Stimulated activated memory B cell treated with anti-CD40 and anti-IgM and Interleukin-4, amounts not matched to agents 10 μg/mL and 1 μg/mL and 100 μg/mL, for 72 hours (primary cell): ENCODE results near the gene TRABD2B.

Experiments
- ATAC-seq: fragments of 150-1000 bp; cut with Tn5 transposase; 2 replicates; pipeline ENCODE4 v1.10.0; 2021
- H3K27ac Mint-ChIP-seq: one replicate; pipeline ENCODE4 v1.8.0; 2022; ENCODE audit warnings: mild to moderate bottlenecking, mixed read lengths
- H3K27me3 Mint-ChIP-seq: one replicate; pipeline ENCODE4 v1.8.0; 2022; ENCODE audit warnings: mixed read lengths
- H3K36me3 Mint-ChIP-seq: one replicate; pipeline ENCODE4 v1.8.0; 2022; ENCODE audit warnings: mixed read lengths
- H3K4me1 Mint-ChIP-seq: one replicate; pipeline ENCODE4 v1.8.0; 2022; ENCODE audit warnings: mixed read lengths
- H3K4me3 Mint-ChIP-seq: one replicate; pipeline ENCODE4 v1.8.0; 2022; ENCODE audit warnings: mild to moderate bottlenecking, moderate library complexity, mixed read lengths
- H3K9me3 Mint-ChIP-seq: one replicate; pipeline ENCODE4 v1.8.0; 2022; ENCODE audit warnings: mixed read lengths

TRABD2B gene

GRCh38 chr1:47997289-47998200 is at the start of gene TRABD2B:
TSS of gene TRABD2B (minus strand) at chr1:47997385.
- Mint-ChIP-seq H3K36me3 (no peaks in the 10 kb centered on the region), H3K27ac (no peak within 1 kb of the TSS), H3K27me3 (peaks cover 56% of the 10 kb centered on the region), H3K4me3 (peak within 1 kb of the TSS; percentile 61), H3K4me1 (peaks cover 8% of the 10 kb centered on the region), H3K9me3 (no peaks in the 10 kb centered on the region)
- ATAC-seq, result peak; percentile 62

- no peaks in the 10 kb centered on the region for H3K9me3 Mint-ChIP-seq
- no peaks in the 10 kb centered on the region for H3K36me3 Mint-ChIP-seq
- H3K27ac Mint-ChIP-seq, result no peak overlapping the region
- ATAC-seq, result no peak
- H3K4me3 Mint-ChIP-seq, result no peak overlapping the region
- H3K4me1 Mint-ChIP-seq, result peaks cover 7% of the 10 kb centered on the region
- peaks cover 46% of the 10 kb centered on the region for H3K27me3 Mint-ChIP-seq
Observed at GRCh38 chr1:48044311-48044710, 47.1 kb upstream of the TRABD2B start.

- peaks cover 8% of the 10 kb centered on the region for H3K4me1 Mint-ChIP-seq
- H3K36me3 Mint-ChIP-seq, result no peaks in the 10 kb centered on the region
- H3K27me3 Mint-ChIP-seq, result peaks cover 46% of the 10 kb centered on the region
- no peaks in the 10 kb centered on the region for H3K9me3 Mint-ChIP-seq
- no peak for ATAC-seq
- no peak overlapping the region for H3K4me3 Mint-ChIP-seq
- H3K27ac Mint-ChIP-seq, result no peak overlapping the region
Observed at GRCh38 chr1:48043622-48044021, 46.4 kb upstream of the TRABD2B start.

- H3K27ac Mint-ChIP-seq, result no peak overlapping the region
- peaks cover 50% of the 10 kb centered on the region for H3K27me3 Mint-ChIP-seq
- H3K4me1 Mint-ChIP-seq, result peaks cover 8% of the 10 kb centered on the region
- H3K36me3 Mint-ChIP-seq, result no peaks in the 10 kb centered on the region
- no peak overlapping the region for H3K4me3 Mint-ChIP-seq
- H3K9me3 Mint-ChIP-seq, result no peaks in the 10 kb centered on the region
- no peak for ATAC-seq
Observed at GRCh38 chr1:48040154-48040553, 43.0 kb upstream of the TRABD2B start.

- Mint-ChIP-seq H3K9me3 (no peaks in the 10 kb centered on the region), H3K27ac (no peak overlapping the region), H3K4me1 (peaks cover 8% of the 10 kb centered on the region), H3K27me3 (peaks cover 50% of the 10 kb centered on the region), H3K36me3 (no peaks in the 10 kb centered on the region), H3K4me3 (no peak overlapping the region)
- ATAC-seq, result no peak
Observed at GRCh38 chr1:48039088-48040054, 42.2 kb upstream of the TRABD2B start.

GRCh38 chr1:48038270-48038767 is 41.1 kb upstream of the TRABD2B start:
- Mint-ChIP-seq H3K4me3 (no peak overlapping the region), H3K27ac (no peak overlapping the region), H3K27me3 (peaks cover 50% of the 10 kb centered on the region), H3K4me1 (peaks cover 8% of the 10 kb centered on the region), H3K36me3 (no peaks in the 10 kb centered on the region), H3K9me3 (no peaks in the 10 kb centered on the region)
- ATAC-seq, result no peak

GRCh38 chr1:48036710-48037355 is 39.6 kb upstream of the TRABD2B start:
- Mint-ChIP-seq H3K4me1 (peaks cover 8% of the 10 kb centered on the region), H3K36me3 (no peaks in the 10 kb centered on the region), H3K27me3 (peaks cover 46% of the 10 kb centered on the region), H3K27ac (no peak overlapping the region), H3K4me3 (no peak overlapping the region), H3K9me3 (no peaks in the 10 kb centered on the region)
- no peak for ATAC-seq

GRCh38 chr1:48035371-48036141 is 38.4 kb upstream of the TRABD2B start:
- H3K4me3 Mint-ChIP-seq, result no peak overlapping the region
- no peak for ATAC-seq
- no peak overlapping the region for H3K27ac Mint-ChIP-seq
- peaks cover 8% of the 10 kb centered on the region for H3K4me1 Mint-ChIP-seq
- no peaks in the 10 kb centered on the region for H3K36me3 Mint-ChIP-seq
- H3K9me3 Mint-ChIP-seq, result no peaks in the 10 kb centered on the region
- peaks cover 33% of the 10 kb centered on the region for H3K27me3 Mint-ChIP-seq

- no peak for ATAC-seq
- Mint-ChIP-seq H3K36me3 (no peaks in the 10 kb centered on the region), H3K27ac (no peak overlapping the region), H3K9me3 (no peaks in the 10 kb centered on the region), H3K4me1 (no peaks in the 10 kb centered on the region), H3K4me3 (no peak overlapping the region), H3K27me3 (peaks cover 20% of the 10 kb centered on the region)
Observed at GRCh38 chr1:48033495-48034045, 36.4 kb upstream of the TRABD2B start.

- H3K27ac Mint-ChIP-seq, result no peak overlapping the region
- no peak for ATAC-seq
- H3K9me3 Mint-ChIP-seq, result no peaks in the 10 kb centered on the region
- H3K4me3 Mint-ChIP-seq, result no peak overlapping the region
- H3K36me3 Mint-ChIP-seq, result no peaks in the 10 kb centered on the region
- H3K4me1 Mint-ChIP-seq, result no peaks in the 10 kb centered on the region
- peaks cover 10% of the 10 kb centered on the region for H3K27me3 Mint-ChIP-seq
Observed at GRCh38 chr1:48031676-48032075, 34.5 kb upstream of the TRABD2B start.

- peaks cover 4% of the 10 kb centered on the region for H3K27me3 Mint-ChIP-seq
- H3K36me3 Mint-ChIP-seq, result no peaks in the 10 kb centered on the region
- ATAC-seq, result no peak
- H3K4me1 Mint-ChIP-seq, result no peaks in the 10 kb centered on the region
- H3K27ac Mint-ChIP-seq, result no peak overlapping the region
- no peaks in the 10 kb centered on the region for H3K9me3 Mint-ChIP-seq
- no peak overlapping the region for H3K4me3 Mint-ChIP-seq
Observed at GRCh38 chr1:48030696-48031365, 33.6 kb upstream of the TRABD2B start.

GRCh38 chr1:48030211-48030610 is 33.0 kb upstream of the TRABD2B start:
- Mint-ChIP-seq H3K36me3 (no peaks in the 10 kb centered on the region), H3K27ac (no peak overlapping the region), H3K4me3 (no peak overlapping the region), H3K27me3 (no peaks in the 10 kb centered on the region), H3K4me1 (no peaks in the 10 kb centered on the region), H3K9me3 (no peaks in the 10 kb centered on the region)
- no peak for ATAC-seq

GRCh38 chr1:48028218-48029069 is 31.3 kb upstream of the TRABD2B start:
- ATAC-seq, result no peak
- H3K9me3 Mint-ChIP-seq, result no peaks in the 10 kb centered on the region
- no peaks in the 10 kb centered on the region for H3K36me3 Mint-ChIP-seq
- no peak overlapping the region for H3K27ac Mint-ChIP-seq
- no peaks in the 10 kb centered on the region for H3K4me1 Mint-ChIP-seq
- H3K4me3 Mint-ChIP-seq, result no peak overlapping the region
- H3K27me3 Mint-ChIP-seq, result no peaks in the 10 kb centered on the region
